WI38 (cell line): ENCODE results near the gene MEN1.

Source experiments
- H3K4me3 ChIP-seq: 2 replicates; pipeline ENCODE4 v1.5.1; 2011; ENCODE audit warnings: low read depth, mild to moderate bottlenecking, control low read depth, low read length
- CTCF ChIP-seq: IDR thresholded peaks from 2 replicates; pipeline ENCODE4 v1.5.1; 2012; ENCODE audit warnings: low read depth, mild to moderate bottlenecking, control low read depth, low read length

MEN1 gene

GRCh38 chr11:64754124-64754918 is 56.0 kb downstream of the MEN1 start:
- no peak for TF ChIP-seq CTCF
- no peak overlapping the region for H3K4me3 ChIP-seq
